Islet of Langerhans (tissue), 1 donor: Measurements from ENCODE around the gene LCLAT1.

Source experiments
- FAIRE-seq: peaks from one replicate; lab custom pipeline; 2011; peaks lifted over from hg19 to GRCh38; lab: Jason Lieb, UNC

LCLAT1 gene

DNA sequence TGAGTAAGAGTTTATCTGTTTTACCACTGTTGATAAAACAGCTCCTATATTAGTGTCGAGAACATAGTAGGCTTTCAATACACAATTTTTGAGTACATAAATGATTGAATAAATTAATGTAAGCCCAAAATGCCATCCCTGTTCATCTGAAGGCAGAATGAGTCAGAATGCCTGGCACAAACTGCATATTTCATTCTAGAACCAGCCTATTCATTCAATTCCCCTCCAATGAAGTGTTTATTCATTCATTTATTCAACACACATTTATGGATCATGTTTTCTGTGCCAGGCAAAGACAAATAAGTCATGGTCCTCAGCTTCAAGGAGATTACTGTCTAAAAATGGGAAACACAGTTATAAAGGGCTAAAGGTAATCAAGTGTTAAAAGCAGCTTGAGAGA, 22.8 kb upstream of the LCLAT1 start:
- no peak for FAIRE-seq

DNA sequence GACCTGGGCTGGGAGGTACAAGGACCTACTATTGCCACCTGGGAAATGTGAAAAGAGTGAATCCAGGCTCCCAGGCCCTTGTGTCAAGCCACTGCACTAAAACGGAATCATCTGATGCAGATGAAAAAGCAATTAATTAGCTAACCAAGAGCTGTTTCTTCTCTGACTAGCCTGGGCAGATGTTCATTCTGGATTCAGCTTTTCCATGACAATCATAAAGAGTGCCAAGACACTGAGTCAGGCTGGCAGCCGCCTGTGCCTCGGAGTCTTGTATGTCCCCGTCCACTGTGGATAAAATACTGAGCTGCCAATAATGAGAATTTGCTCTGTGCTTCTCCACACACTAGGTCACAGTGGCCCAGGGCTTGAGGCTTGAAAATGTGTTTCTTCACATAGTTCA, 21.7 kb upstream of the LCLAT1 start:
- FAIRE-seq = no peak

DNA sequence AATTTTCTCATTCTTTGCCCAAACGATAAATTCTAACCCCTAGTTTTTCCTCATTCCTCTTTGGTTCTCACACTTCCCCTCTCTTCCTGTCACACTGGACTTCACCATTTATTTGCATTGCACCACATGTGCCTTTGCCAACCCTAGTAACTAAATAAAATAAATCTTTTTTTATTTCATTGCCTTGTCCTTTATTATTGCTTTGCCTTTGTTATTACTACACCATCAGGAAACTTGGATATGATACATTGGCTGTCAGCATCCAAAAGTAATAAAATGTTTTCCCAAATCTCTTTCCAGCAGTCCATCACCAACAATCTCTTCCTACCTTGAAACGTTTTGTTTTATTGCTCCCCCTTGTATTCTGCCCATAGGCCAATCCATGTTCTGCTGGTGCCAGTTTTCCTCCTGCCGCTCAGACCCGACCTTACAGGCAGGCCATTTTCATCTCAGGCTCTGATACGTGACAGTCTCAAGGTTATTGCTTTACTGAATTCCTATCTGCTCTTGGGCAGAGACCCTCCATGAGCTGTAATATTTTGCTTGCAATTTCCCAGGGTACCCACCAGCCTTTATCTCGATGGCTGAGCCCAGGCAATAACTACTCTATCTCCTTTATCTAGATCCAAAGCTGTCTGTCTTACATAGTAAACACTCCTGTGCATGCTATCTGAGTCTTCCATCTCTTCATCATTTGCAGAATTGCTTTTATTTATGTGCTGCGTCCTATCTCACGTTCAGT, 19.3 kb upstream of the LCLAT1 start:
- FAIRE-seq = no peak

DNA sequence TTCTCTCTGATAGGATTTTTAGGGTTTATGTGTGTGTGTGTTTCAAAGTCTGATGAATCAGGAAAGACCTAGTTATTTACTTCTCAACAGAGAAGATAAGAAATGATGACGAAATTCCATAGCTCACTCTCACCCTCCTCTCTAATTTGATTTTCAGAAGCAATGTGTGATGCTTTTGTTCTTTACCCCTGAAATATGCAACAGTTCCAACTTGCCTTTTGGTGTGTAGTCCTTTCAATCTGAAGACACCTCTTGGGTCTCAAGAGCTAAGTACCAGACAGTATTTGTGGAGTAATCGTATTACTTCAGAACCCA, 18.7 kb upstream of the LCLAT1 start:
- FAIRE-seq = no peak

DNA sequence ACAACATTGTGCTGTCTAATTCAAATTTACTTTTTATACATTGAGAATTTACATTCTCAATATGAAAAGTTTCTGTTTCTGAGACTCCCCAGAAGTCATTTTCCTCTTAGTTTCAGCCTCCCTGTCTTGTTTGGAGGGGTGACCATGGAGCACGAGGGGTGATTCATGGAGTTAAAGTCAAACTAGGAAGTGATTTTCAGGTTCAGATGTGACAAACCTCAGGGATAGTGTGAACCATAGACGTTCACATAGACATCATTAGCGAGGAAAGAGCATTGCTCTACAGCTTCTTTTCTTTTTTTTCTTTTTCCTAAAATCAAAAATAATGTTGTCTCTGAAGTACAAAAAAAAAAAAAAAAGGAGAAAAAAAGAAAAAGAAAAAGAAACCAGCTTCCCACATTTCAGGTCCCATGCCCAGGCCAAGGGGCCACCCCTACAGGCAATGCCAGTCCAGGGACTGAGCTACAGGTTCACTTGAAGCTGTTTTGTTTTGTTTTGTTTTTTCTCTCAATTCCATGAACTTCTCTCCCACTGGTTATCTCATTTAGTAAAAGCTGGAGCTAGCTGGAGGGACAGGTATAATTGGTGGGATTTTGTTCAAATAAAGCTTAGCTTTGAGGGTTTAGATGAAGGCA, 18.1 kb upstream of the LCLAT1 start:
- no peak for FAIRE-seq

DNA sequence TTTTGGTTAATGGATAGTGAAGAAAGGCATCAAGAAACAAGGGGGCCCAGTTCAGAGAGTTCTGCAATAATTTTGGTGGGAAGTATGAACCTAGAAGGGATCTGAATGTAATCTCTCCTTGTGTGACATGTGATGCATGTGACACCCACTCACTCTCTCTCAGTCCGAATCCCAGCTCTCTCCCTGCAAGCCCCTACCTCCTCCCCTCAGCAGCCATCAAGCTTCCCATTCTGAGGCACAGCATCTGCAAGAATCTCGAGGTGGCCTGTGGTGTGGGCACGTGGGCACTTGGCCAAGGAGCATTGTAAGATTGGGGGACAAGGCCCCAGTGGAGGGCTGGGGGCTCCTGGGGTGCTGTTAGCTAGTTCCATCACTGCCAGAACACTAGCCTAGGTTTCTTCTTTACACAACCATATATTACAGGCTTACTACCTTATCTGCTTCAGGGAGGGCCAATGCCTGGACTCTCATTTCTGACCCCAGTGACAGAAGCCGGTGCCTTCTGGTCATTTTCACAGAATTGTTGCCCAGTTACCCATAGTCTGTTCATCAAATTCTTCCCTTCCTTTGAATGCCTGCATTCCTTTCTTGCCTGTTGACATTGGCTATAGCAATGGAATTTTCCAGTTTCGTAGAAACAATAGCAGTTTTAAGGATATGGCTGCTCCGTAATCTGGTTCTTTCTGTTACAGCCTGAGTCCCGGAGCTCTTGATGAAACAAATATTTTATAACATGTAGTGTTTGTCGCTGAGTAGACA, 13.3 kb upstream of the LCLAT1 start:
- FAIRE-seq = no peak

DNA sequence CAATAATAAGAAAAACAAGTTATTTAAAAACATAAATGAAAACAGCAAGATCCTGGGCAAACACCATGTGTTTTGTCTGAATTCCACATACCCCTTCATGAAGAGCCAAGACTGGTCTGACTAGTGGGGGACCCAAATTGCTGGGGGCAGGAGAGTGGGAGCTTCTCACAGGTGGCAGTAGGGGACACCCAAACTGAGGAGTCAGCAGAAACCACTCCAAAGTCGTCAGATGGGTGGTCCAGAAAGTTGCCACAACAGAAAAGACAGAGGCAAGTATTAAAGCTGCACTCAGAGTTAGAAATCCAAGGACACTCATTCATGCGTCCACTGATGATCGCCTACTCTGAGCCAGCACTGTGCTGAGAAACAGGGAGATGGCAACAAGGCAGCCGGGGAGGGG, 12.3 kb upstream of the LCLAT1 start:
- no peak for FAIRE-seq

DNA sequence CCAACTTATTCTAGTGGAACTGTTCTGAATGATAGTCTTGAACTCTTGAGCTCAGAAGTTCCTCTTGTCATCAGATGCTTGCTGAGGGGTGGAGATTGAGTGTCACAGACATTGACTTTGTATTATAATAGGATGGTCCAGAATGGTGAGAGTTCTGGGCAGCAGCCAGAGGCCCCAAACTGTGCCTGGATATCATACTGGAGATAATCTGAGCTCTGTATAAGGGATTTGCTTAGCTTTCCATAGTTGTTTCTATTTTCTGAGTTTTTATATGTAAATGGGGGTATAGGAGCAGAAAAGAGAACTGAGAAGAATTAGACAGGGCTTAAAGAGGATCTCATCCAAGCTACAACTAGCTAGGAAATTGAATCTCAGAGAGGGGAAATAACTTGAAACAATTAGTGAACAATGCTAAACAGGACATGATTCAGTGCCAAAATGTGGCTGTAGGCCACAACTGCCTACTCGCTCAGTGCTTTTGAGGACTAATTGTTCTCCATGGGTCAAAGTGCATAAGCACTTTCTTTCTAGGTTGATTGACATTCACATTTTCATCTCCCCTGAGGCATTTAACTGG, 10.1 kb upstream of the LCLAT1 start:
- FAIRE-seq = no peak

DNA sequence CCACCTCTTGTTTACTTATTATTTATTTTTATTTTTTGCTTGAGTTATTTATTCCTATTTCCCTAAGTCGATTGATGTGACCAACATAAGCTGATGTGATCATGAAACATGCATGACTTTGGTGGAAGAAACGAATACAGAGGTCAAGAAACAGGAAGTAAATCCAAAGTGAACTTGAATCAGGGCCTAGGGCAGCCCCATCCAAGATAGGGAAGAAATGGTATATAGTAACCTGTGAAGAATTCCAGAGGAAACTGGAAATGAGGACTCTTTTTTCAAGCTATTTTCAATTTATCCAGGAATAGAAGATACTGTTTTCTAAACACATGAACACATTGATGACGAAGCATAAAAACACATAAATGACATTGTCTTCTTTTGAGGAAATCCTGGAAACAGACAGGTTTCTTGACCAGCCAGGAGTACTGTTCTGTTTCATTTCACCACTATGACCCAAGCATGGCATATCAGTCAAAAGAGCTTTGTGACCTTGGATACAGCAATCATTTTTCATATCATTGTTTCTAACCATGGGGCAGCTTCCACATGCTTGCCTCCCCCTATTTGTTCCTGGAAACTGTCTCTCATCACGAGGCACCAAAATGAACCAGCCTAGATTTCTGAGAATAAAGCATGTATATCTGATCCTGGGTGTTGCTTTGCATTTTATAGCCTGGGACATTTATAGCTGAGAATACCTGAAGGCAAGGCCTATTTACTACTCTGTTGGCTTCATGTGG, 9.1 kb upstream of the LCLAT1 start:
- FAIRE-seq = no peak

DNA sequence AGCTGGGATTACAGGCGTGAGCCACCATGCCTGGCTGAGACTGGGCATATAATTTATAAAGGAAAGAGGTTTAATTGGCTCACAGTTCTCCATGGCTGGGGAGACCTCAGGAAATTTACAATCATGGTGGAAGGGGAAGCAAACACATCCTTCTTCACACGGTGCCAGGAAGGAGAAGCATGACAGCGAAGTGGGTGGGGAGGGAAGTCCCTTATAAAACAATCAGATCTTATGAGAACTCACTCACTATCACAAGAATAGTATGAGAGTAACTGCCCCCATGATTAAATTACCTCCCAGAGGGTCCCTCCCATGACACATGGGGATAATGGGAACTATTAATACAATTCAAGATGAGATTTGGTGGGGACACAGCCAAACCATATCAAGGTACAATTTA, 7.8 kb upstream of the LCLAT1 start:
- no peak for FAIRE-seq

DNA sequence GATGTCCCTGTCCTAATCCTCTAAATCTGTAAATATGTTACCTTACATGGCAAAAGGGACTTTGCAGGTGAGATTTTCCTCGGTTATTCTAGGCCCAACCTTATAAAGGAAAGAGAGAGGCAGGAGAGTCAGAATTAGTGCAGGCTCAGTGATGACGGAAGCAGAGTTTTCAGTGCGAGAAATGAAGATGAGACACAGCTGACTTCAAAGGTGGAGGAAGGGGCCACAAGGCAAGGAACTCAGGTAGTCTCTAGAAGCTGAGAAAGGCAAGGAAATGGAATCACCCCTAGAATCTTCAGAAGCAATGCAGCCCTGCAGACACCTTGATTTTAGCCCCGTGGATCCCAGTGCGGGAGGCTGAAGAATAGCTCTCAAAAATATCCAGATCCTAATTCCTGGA, 7.2 kb upstream of the LCLAT1 start:
- FAIRE-seq = no peak

DNA sequence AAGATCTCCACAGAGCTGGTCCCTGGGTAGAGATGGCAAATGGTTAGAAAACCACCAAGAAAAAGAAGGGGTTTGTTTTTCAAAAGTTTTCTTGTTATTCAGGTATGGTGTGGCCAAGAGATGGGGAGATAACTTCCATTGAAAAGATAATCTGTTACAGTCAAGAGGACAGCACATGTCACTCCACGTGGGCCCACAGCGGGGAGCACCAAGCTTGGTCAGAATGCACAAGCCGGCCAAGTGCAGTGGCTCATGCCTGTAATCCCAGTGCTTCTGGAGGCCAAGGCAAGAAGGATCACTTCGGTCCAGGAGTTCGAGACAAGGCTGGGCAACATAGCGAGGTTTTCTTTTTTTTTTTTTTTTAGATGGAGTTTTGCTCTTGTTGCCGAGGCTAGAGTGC, 6.0 kb upstream of the LCLAT1 start:
- no peak for FAIRE-seq

DNA sequence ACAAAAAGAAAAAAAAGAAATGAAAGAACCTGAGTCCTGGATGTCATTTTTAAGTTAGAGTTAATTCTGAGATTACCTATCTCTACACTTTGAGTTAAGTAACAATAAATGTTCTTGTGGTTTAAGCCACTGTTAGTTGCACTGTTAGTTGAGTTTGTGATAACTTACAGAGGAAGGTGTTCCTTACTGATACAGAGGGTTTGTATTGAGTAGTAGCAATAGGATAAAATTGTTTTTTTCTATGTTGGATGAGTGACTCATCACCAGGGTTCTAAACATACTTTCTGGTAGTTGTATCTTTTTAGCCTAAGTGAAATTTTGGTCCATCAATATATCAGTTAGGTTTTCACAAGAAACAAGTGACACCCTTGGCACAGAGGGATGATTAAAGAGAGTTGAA, 4.0 kb upstream of the LCLAT1 start:
- no peak for FAIRE-seq

DNA sequence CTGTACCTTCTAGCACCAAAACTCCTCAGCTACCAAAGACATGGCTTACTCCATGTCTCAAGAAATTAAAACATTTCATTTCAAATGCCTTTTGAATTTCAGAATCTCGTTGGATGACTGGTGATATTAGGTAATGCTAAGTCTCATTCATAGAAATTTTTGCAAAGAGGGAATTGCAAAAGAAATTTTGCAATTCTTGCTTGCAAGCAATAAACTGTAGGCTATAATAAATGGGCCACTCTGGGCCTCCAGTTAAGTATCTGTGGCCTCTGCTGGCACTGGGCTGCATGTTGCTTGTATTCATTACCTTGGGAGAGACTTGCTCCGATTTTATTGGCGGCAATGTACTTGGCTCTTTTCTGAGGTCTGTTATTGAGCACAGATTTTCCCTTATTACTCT, 2.8 kb upstream of the LCLAT1 start:
- FAIRE-seq = no peak

DNA sequence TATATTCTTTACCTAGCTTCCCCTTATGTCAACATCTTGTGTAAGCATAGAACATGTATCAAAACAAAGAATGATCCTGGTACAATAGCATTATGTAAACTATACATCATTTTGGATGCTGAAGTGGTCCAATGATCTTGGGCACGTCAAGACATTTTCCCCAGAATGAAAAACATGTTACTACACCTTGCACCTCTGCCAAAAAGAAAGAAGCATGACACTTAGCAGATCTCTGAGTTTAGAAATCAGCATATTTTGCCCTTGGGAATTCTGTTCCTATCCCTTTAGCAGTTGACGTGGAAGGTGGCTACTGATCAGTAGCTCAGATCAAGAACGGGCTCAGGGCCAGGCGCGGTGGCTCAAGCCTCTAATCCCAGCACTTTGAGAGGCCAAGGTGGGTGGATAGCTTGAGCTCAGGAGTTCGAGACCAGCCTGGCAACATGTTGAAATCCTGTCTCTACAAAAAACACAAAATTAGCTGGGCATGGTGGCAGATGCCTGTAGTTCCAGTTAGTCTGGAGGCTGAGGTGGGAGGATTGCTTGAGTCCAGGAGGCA, 1.7 kb upstream of the LCLAT1 start:
- FAIRE-seq = no peak

DNA sequence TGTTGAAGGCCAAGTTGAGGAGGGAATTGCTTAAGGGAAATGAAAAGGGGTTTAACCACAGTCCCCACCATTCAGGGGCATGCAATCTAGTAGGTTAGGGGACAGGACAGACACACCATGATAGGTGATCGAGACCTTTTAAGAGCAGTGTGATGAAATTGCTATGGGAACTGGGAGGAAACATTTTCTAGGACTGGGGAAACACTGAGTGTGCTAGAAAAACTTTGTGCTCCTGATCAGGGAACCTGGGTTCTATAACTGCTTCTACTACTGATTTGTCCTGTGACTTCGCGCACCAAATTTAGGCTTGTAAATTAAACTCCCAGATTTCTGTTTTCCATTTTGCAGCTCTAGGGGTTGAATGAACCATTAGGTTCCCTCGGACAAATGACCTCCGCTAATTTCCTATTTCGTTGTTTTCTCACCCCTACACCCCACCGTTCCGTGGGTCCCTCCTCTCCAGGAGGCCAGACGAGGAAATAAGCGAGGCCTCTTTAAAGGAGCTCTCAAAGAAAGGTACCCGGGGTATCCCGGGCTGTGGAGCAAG, 371 bp upstream of the LCLAT1 start:
- no peak for FAIRE-seq

DNA sequence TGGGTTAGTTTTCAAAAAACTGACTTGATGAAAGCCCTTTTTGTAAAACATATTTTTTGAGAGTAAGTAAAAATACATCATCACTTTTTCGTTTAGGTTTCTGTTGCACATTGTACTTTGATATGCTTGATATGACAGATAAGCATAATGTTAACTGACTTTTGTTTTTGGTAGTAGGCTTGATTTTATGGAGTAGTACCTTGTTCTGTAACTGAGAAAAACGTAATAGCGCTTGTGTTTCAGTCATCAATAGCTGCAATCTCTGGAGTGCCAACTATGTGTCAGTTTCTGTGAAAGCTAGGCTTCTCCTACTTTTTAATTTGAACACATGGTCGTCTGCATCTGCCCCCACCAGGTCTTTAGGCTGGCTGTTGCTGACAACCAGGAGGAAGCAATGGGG, 1.3 kb downstream of the LCLAT1 start:
- no peak for FAIRE-seq

DNA sequence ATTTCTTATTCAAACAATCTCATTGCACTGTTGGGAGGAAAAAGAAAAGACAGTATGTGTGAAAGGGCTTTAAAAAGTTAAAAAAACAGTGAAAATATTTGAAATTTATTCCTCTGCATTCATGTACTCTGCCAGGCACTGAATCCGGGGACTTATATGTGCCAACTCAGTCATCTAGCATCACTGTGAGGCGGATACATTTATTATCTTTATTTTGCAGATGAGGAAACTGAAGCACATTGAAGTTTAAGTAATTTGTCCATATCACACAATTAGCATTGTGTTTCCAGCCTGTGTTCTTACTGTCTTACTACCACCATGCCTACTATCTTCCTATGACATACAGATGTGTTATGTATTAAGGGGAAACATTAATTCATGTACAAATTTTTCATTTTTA, 1.8 kb downstream of the LCLAT1 start:
- no peak for FAIRE-seq

DNA sequence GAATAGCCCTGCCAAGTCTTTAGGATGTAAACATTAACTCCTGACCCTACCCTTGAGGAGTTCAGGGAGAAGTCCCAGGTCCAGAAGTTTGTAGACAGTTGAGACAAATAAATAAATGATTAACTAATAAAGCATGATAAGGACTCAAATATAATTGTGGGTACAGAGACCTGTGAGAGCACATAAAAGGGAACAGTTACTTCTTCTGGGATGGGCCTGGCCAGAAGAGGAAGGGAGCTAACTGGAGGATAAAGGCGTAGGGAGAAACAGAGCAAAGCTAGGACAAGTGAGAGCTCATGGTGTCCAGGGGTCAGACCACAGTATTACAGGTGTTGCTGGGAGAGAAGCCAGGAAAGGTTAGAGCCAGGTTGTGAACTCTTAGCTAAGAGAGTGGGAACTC, 3.0 kb downstream of the LCLAT1 start:
- no peak for FAIRE-seq

DNA sequence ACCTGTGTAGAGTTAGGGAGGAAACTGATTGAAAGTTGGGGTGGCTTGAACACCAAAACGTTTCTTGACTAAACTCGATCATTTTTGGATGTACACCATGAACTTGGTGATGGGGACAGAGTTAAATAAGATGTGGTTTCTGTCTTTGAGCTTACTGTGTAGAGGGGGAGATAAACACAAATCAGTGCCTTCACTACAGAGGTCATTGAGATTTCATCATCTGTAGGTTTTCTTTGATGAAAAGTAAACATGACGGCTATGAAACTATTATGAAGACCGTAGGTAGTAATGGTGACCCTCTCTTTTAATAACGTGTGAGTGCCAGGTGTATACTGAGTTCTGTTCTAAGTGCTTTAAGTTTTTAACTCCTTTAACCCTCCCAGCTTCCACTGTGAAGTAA, 6.5 kb downstream of the LCLAT1 start:
- FAIRE-seq = no peak

DNA sequence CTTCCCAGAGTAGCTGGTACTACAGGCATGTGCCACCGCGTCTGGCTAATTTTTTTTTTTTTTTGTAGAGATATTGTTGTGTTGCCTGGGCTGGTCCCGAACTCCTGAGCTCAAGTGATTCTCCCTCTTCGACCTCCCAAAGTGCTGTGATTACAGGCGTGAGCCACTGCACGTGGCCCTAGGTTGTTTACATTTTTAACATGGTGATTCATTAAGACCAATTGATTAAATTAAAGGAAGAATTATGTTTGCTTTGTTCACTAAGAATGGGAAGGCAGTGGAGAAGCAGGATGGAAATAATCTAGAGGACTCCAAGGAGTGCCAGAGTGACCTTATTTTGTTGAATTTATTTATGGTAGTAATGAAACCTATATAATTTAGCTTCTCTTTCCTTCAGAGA, 7.5 kb downstream of the LCLAT1 start:
- FAIRE-seq = no peak

DNA sequence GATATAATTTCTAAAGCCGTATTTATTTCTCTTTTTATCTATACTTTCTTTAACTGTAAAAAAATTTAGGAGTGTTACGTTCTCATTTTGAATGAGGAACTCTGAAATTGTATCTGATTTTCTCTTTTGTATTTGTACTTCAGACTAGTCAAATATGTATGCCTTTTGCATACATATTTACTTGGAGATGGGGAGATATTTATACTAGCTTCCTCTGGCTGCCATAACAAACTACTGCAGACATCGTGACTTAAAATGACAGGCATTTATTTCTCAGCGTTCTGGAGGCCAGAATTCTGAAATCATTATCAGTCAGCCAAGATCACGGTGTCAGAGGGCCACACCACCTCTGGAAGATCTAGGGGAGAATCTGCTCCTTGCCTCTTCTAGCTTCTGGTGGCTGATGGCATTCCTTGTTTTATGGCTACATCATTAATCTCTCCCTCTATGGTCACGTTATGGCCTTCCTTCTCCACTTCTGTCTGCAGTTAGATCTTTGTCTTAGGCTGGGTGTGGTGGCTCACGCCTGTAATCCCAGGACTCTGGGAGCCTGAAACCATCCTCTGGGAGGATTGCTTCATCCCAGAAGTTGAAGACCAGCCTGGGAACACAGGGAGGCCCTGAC, 8.2 kb downstream of the LCLAT1 start:
- no peak for FAIRE-seq
